Activated CD4-positive, alpha-beta T cell treated with anti-CD3 and anti-CD28 coated beads, Interleukin-2, amount 50 U/mL, for 16 hours (primary cell): Measurements from ENCODE around the gene TUBB2A.

Experiments
- DNase-seq: peaks from one replicate; pipeline ENCODE4 v3.0.0-alpha.2; 2020

TUBB2A gene

DNA sequence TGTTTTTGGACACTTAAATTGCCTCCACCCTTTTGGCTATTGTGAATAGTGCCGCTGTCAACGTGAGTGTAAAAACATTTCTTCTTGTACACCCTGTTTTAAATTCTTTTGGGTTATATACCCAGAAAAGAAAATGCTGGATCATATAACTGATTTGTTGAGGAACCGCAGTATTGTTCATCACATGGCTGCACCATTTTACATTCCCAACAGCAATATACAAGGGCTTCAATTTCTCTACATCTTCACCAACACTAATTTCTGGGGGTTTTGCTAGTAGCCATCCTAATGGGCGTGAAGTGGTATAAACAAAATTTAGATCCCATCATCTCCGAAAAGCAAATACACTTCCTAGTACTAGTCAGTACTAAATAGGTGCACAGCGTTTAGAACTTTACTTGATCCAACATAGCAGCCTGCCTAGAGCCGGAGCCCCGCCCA, 39.4 kb downstream of the TUBB2A start:
- DNase-seq = no peak

GRCh38 chr6:3114377-3114776, 43.0 kb downstream of the TUBB2A start:
- no peak for DNase-seq

GRCh38 chr6:3109761-3110160, 47.6 kb downstream of the TUBB2A start:
- DNase-seq = no peak

DNA sequence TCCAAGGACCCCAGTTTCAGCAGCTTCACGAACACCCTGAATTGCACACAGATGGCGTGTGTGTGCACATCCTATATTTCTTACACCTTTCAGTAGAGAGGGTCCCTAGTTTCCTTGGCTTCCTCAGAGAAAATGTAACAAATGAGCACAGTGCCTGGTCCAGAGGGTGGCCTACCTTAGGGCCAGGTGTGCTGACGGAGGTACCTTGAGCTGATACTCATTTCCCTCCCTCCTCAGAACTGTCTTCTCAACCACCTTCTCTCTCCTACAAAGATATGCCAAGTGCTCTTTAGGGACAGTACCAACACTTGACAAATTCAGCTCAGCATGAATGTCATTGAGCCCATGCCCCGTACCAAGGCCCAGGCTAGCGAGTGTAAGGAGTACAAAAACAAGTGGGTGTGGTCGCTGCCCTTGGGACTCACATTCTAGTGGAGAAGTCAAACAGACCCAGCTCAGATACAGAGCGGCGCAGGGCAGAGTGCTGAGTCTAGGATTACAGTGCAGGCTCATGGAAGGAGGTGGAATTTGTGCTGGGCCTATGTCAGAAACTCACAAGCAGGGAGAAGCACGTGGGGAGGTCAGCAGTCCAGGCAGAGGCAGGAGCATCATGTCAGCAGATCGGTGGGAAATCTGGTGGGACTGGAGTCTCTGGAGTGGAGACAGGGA, 48.5 kb downstream of the TUBB2A start:
- no peak for DNase-seq
